ENCODE results near the gene COL24A1. TPM values are rescaled to one million over a fixed set of nuclear protein-coding genes. Genes with fewer than 3 reads are reported as not detected.

Gene COL24A1
- total RNA-seq, 6 experiments from 2014 or later = 1.1 to 2.4 (median 1.3) TPM

DNA sequence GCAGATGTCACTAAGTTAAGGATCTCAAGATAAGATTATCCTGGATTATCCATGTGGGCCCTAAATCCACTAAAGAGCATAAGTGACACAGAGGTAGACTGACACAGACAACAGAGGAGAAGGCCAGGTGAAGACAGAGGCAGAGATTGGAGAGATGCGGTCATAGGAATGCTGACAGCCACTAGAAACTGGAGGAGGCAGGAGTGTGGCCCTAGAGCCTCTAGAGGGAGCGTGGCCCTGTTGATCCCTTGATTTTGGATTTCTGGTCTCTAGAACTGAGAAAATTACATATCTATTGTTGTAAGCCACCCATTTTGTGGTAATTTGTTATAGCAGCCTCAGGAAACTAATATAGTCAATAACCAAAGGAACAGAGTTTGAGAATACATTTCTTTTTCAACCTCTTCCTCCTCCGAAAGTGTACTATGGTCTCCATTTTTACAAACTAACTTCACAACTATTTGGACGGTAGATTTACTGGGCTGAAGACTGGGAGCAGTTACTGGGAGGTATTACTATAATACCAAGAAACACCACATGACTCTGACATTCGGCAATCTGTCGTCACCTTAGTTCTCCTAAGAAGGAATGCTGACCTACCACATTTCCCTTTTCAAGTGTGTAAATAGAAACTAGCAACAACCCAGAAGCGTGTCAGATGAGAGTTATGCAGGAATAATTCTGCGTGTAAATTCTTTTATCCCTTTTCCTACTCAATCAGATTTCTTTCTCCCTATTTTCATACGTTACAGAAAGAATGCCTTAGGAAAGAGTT lies 332.3 kb downstream of the COL24A1 start:
- peaks cover 1% of the 10 kb centered on the region; the same call in 1 of the 2 replicates for H3K27me3 Mint-ChIP-seq (ENCODE audit: insufficient read depth)
- no peak overlapping the region for H3K27ac Mint-ChIP-seq
- TF ChIP-seq, protein P1, sequence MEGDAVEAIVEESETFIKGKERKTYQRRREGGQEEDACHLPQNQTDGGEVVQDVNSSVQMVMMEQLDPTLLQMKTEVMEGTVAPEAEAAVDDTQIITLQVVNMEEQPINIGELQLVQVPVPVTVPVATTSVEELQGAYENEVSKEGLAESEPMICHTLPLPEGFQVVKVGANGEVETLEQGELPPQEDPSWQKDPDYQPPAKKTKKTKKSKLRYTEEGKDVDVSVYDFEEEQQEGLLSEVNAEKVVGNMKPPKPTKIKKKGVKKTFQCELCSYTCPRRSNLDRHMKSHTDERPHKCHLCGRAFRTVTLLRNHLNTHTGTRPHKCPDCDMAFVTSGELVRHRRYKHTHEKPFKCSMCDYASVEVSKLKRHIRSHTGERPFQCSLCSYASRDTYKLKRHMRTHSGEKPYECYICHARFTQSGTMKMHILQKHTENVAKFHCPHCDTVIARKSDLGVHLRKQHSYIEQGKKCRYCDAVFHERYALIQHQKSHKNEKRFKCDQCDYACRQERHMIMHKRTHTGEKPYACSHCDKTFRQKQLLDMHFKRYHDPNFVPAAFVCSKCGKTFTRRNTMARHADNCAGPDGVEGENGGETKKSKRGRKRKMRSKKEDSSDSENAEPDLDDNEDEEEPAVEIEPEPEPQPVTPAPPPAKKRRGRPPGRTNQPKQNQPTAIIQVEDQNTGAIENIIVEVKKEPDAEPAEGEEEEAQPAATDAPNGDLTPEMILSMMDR (IDR thresholded peaks at IDR 0.05) = no peak
- no peaks in the 10 kb centered on the region; the same call in 1 of the 2 replicates for H3K9me3 Mint-ChIP-seq
- peaks cover under 1% of the 10 kb centered on the region; the same call in 1 of the 2 replicates for H3K36me3 Mint-ChIP-seq (ENCODE audit: low read depth)
- no peaks in the 10 kb centered on the region for H3K4me1 Mint-ChIP-seq (ENCODE audit: low read depth)
- H3K4me3 Mint-ChIP-seq = no peak overlapping the region
- no peak for DNase-seq

DNA sequence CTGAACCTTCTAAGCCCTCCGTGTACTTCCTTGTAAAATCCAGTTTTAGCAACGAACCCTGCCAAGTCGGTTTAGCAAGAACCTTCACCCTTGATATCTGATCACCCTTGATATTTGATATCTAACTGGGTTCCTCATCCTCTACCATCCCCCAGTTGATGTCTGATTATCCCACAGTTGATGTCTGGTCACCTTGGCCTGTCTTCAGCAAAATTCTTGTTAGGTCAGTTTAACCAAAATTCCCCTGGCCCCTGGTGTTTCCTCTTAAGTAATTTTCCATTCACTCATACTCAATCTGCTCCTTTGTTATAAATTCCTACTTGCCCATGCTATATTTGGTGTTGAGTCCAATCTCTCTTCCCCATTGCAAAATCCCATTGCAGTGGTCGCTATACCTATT lies 333.9 kb downstream of the COL24A1 start:
- Mint-ChIP-seq H3K4me3 (no peak overlapping the region), H3K27me3 (ENCODE audit: insufficient read depth) (peaks cover 1% of the 10 kb centered on the region; the same call in 1 of the 2 replicates), H3K4me1 (ENCODE audit: low read depth) (peaks cover 13% of the 10 kb centered on the region), H3K27ac (no peak overlapping the region), H3K9me3 (no peaks in the 10 kb centered on the region; the same call in 1 of the 2 replicates), H3K36me3 (ENCODE audit: low read depth) (no peaks in the 10 kb centered on the region)
- TF ChIP-seq, protein P1 (IDR thresholded peaks at IDR 0.05) = no peak
- DNase-seq = no peak

DNA sequence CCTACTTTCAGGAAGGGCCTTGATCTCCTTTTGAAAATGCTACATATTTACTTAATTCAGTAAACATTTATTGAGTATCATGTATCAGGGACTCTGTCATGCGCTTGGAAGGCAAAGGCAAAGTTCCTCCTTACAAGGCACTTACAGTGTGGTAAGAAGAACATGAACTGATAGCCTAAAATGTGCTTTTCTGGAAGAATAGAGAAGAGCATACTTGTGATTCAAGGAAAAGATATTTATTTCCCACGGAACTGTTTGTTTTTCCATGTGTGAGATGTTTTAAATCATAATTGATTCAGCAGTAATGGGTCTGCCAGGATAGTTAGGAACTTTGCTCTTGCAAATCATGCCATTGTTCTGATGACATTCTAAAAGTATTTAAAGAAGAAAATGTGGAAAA lies 338.2 kb downstream of the COL24A1 start:
- Mint-ChIP-seq H3K27ac (peak overlapping the region; percentile 27; the same call in 1 of the 2 replicates), H3K36me3 (ENCODE audit: low read depth) (no peaks in the 10 kb centered on the region), H3K27me3 (ENCODE audit: insufficient read depth) (no peaks in the 10 kb centered on the region), H3K9me3 (no peaks in the 10 kb centered on the region), H3K4me1 (ENCODE audit: low read depth) (peaks cover 18% of the 10 kb centered on the region), H3K4me3 (0 out of 2 replicates have a peak overlapping the region, but pooled peaks have one; percentile 8)
- TF ChIP-seq, protein P1 (IDR thresholded peaks at IDR 0.05) = no peak
- DNase-seq = peak; percentile 52

DNA sequence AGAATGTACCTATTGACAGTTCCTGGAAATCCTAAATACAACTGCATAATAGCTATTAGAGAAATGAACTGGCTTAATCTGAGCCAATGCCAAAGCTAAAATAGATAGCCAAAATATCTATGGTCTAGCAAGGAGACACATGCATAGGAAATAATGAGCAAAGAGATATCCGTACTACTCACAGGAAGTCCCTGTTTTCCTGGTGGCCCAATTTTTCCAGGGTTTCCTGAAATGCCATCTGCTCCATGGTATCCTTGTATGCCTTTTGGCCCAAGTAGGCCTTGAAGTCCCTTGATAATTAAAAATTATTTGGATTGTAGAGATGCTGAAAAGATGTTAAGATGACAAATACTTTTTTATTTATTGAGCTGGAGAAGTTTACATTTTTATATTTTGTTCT lies 340.0 kb downstream of the COL24A1 start:
- H3K9me3 Mint-ChIP-seq = no peaks in the 10 kb centered on the region
- H3K27me3 Mint-ChIP-seq (ENCODE audit: insufficient read depth) = no peaks in the 10 kb centered on the region
- no peak for DNase-seq
- peaks cover 18% of the 10 kb centered on the region for H3K4me1 Mint-ChIP-seq (ENCODE audit: low read depth)
- H3K27ac Mint-ChIP-seq = no peak overlapping the region
- H3K36me3 Mint-ChIP-seq (ENCODE audit: low read depth) = no peaks in the 10 kb centered on the region
- no peak overlapping the region for H3K4me3 Mint-ChIP-seq
- TF ChIP-seq, protein P1 (IDR thresholded peaks at IDR 0.05) = no peak

DNA sequence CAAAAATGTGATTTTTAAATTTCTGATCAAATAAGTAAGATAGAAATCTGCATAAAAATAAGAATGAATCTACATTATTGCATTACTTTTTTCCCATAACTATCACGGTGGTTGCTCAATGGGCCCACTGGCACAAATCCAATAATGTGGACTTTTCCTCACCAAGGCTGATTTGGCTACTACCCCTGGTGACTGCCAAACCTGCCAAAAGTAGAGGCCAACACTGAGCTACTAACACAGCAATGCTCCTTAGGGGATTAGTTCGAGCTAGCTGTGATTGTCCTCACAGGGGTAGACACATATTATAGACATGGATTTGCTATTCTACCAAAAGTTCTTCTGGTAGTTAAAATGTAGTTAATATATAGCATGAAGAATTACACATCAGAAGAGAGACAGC lies 340.7 kb downstream of the COL24A1 start:
- no peaks in the 10 kb centered on the region; the same call in 1 of the 2 replicates for H3K27me3 Mint-ChIP-seq (ENCODE audit: insufficient read depth)
- H3K4me1 Mint-ChIP-seq (ENCODE audit: low read depth) = peaks cover 18% of the 10 kb centered on the region
- TF ChIP-seq, protein P1 (IDR thresholded peaks at IDR 0.05) = no peak
- no peak overlapping the region for H3K27ac Mint-ChIP-seq
- no peak overlapping the region for H3K4me3 Mint-ChIP-seq
- no peaks in the 10 kb centered on the region for H3K9me3 Mint-ChIP-seq
- no peaks in the 10 kb centered on the region for H3K36me3 Mint-ChIP-seq (ENCODE audit: low read depth)
- DNase-seq = no peak
